ENCODE measurements around the gene SYT9. TPM values are rescaled to one million over a fixed set of nuclear protein-coding genes. Genes with fewer than 3 reads are reported as not detected.

SYT9 gene
- total RNA-seq, 1 experiment from 2014 or later, result not detected

DNA sequence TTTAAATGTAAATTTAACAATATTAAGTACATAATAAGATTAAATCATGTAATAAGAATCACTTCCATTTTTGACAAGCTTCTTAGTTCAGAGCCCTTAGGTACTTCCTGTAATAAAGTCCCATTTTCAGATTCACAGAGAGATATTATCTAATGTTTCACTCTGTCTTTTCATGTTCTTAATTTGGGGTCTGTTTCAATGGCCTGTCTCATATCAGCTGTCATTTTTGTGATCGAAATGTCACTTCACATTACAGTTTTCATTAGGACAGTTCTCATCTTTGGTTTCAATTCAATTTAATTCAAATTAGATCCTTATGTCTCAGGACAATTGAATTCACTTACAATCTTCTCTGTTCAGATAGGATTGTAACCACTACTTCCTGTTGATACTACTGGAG is 211.0 kb downstream of the SYT9 start:
- H3K4me3 Mint-ChIP-seq (ENCODE audit: unreplicated experiment), result no peak overlapping the region
- ChIA-PET POLR2A (interaction anchor here (0.7 kb wide), 1 partner anchor 44 kb away, joined by 3 read pairs; no protein-coding TSS in a partner anchor), CTCF (interaction anchor here (0.7 to 1.6 kb wide), 2 partner anchors 8 to 365 kb away, joined by 3 read pairs; no protein-coding TSS in a partner anchor)
- peaks cover 12% of the 10 kb centered on the region for H3K27me3 Mint-ChIP-seq (ENCODE audit: insufficient read depth, unreplicated experiment)
- TF ChIP-seq, protein P1, sequence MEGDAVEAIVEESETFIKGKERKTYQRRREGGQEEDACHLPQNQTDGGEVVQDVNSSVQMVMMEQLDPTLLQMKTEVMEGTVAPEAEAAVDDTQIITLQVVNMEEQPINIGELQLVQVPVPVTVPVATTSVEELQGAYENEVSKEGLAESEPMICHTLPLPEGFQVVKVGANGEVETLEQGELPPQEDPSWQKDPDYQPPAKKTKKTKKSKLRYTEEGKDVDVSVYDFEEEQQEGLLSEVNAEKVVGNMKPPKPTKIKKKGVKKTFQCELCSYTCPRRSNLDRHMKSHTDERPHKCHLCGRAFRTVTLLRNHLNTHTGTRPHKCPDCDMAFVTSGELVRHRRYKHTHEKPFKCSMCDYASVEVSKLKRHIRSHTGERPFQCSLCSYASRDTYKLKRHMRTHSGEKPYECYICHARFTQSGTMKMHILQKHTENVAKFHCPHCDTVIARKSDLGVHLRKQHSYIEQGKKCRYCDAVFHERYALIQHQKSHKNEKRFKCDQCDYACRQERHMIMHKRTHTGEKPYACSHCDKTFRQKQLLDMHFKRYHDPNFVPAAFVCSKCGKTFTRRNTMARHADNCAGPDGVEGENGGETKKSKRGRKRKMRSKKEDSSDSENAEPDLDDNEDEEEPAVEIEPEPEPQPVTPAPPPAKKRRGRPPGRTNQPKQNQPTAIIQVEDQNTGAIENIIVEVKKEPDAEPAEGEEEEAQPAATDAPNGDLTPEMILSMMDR (IDR thresholded peaks at IDR 0.05; ENCODE audit: unreplicated experiment), result no peak
- no peaks in the 10 kb centered on the region for H3K4me1 Mint-ChIP-seq (ENCODE audit: insufficient read depth, unreplicated experiment)
- intact Hi-C loops (cut with micrococcal nuclease), result no loop called here
- DNase-seq (ENCODE audit: unreplicated experiment), result no peak
- H3K36me3 Mint-ChIP-seq (ENCODE audit: insufficient read depth, unreplicated experiment), result no peaks in the 10 kb centered on the region
- H3K27ac Mint-ChIP-seq (ENCODE audit: low read depth, unreplicated experiment), result no peak overlapping the region
- H3K9me3 Mint-ChIP-seq (ENCODE audit: unreplicated experiment), result peaks cover 8% of the 10 kb centered on the region
- no TSS peak for BruUV-seq (replicated peaks)

DNA sequence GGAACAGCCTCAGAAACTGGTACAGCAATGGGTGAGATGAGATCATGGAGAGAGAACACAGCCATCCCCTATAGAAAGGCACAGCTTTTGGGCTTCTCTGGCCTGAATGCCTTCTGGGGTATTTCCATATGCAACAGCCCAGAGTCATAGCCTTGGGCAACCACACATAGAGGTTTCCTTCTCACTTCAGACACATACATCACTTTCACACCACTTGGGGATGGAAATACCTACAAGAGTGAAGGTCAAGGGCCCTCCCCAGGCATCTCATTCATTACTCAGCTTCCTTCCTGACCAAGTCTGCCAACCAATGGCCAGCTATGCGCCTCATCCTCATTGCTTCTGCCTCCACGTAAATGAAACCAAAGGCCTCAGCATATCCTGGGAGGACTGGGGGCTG is 215.9 kb downstream of the SYT9 start:
- Mint-ChIP-seq H3K27ac (ENCODE audit: low read depth, unreplicated experiment) (no peak overlapping the region), H3K4me1 (ENCODE audit: insufficient read depth, unreplicated experiment) (no peaks in the 10 kb centered on the region), H3K9me3 (ENCODE audit: unreplicated experiment) (no peaks in the 10 kb centered on the region), H3K27me3 (ENCODE audit: insufficient read depth, unreplicated experiment) (no peaks in the 10 kb centered on the region), H3K4me3 (ENCODE audit: unreplicated experiment) (no peak overlapping the region), H3K36me3 (ENCODE audit: insufficient read depth, unreplicated experiment) (no peaks in the 10 kb centered on the region)
- TF ChIP-seq, protein P1 (IDR thresholded peaks at IDR 0.05; ENCODE audit: unreplicated experiment), result no peak
- intact Hi-C loops (cut with micrococcal nuclease), result no loop called here
- BruUV-seq (replicated peaks), result no TSS peak
- CTCF ChIA-PET, result interaction anchor here (1.1 kb wide), 1 partner anchor 209 kb away, joined by 4 read pairs; no protein-coding TSS in a partner anchor
- POLR2A ChIA-PET, result no interaction called here
- no peak for DNase-seq (ENCODE audit: unreplicated experiment)

DNA sequence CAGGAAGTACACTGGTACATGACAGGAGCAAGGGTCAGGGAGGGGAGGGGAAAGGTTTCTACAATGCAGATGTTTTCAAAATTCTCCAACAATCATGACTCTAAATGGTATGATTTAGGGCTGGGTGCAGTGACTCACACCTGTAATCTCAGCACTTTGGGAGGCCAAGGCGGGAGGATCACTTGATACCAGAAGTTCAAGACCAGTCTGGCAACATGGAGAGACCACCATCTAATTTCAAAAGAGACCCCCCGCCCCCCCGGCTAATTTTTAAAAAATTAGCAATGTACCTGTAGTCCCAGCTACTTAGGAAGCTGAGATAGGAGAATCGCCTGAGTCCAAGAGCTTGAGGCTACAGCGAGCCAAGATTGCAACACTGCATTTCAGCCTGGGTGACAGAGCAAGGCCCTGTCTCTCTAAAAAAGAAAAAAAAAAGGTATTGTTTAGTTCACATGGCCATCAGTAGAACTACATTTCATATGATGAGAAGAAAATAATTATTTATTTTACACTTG is 217.7 kb downstream of the SYT9 start:
- no peak overlapping the region for H3K27ac Mint-ChIP-seq (ENCODE audit: low read depth, unreplicated experiment)
- TF ChIP-seq, protein P1 (IDR thresholded peaks at IDR 0.05; ENCODE audit: unreplicated experiment), result no peak
- intact Hi-C loops (cut with micrococcal nuclease), result no loop called here
- BruUV-seq (replicated peaks), result no TSS peak
- no peak overlapping the region for H3K4me3 Mint-ChIP-seq (ENCODE audit: unreplicated experiment)
- H3K36me3 Mint-ChIP-seq (ENCODE audit: insufficient read depth, unreplicated experiment), result no peaks in the 10 kb centered on the region
- no peaks in the 10 kb centered on the region for H3K27me3 Mint-ChIP-seq (ENCODE audit: insufficient read depth, unreplicated experiment)
- H3K4me1 Mint-ChIP-seq (ENCODE audit: insufficient read depth, unreplicated experiment), result no peaks in the 10 kb centered on the region
- POLR2A ChIA-PET, result interaction anchor here (0.6 kb wide), 1 partner anchor 20 kb away, joined by 3 read pairs; no protein-coding TSS in a partner anchor
- CTCF ChIA-PET, result interaction anchor here (0.6 to 1.8 kb wide), 4 partner anchors 23 to 1402 kb away, joined by 3 to 8 read pairs (median 4); no protein-coding TSS in a partner anchor
- H3K9me3 Mint-ChIP-seq (ENCODE audit: unreplicated experiment), result no peaks in the 10 kb centered on the region
- no peak for DNase-seq (ENCODE audit: unreplicated experiment)

DNA sequence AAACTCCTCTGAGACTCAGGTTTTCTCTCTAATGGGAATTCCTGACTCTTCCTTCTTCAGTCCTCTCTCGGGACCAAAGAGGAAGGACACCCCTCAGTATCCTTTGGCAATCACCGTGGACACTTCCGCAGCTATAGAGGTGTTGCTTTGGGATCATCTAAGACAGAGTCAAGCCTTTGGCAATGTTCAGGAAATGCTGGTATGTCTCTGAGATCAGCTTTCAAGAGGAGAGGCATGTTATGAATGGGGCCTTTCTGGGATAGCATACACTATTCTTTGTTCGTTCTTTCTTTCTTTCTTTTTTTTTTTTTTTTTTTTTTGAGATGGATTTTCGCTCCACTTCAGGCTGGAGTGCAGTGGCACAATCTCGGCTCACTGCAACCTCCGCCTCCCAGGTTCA is 219.4 kb downstream of the SYT9 start:
- TF ChIP-seq, protein P1 (IDR thresholded peaks at IDR 0.05; ENCODE audit: unreplicated experiment), result no peak
- Mint-ChIP-seq H3K4me1 (ENCODE audit: insufficient read depth, unreplicated experiment) (no peaks in the 10 kb centered on the region), H3K9me3 (ENCODE audit: unreplicated experiment) (no peaks in the 10 kb centered on the region), H3K27me3 (ENCODE audit: insufficient read depth, unreplicated experiment) (no peaks in the 10 kb centered on the region), H3K27ac (ENCODE audit: low read depth, unreplicated experiment) (no peak overlapping the region), H3K36me3 (ENCODE audit: insufficient read depth, unreplicated experiment) (no peaks in the 10 kb centered on the region), H3K4me3 (ENCODE audit: unreplicated experiment) (no peak overlapping the region)
- intact Hi-C loops (cut with micrococcal nuclease), result no loop called here
- DNase-seq (ENCODE audit: unreplicated experiment), result no peak
- no TSS peak for BruUV-seq (replicated peaks)
- CTCF ChIA-PET, result interaction anchor here (0.7 to 1.8 kb wide), 7 partner anchors 25 to 100 kb away, joined by 3 to 8 read pairs (median 4); no protein-coding TSS in a partner anchor
- POLR2A ChIA-PET, result no interaction called here

All from MCF 10A (cell line).